Ectodermal cell (in vitro differentiated cells): ENCODE results near the gene C6orf58.
"Not testable (repeated sequence)": the region's sequence is repeated elsewhere in the genome, so short reads cannot be mapped to it uniquely, and the experiment has no call there.

Source experiments
- H3K27ac ChIP-seq: 2 replicates; pipeline ENCODE4 v1.7.0; 2013; ENCODE audit warnings: mild to moderate bottlenecking, low read depth, low read length; ENCODE audit not compliant: insufficient read depth, poor library complexity, severe bottlenecking
- H3K27me3 ChIP-seq: 2 replicates; pipeline ENCODE4 v1.7.0; 2013; ENCODE audit warnings: mild to moderate bottlenecking, low read length; ENCODE audit not compliant: insufficient read depth, control insufficient read depth, poor library complexity, severe bottlenecking
- H3K36me3 ChIP-seq: one replicate; pipeline ENCODE4 v1.7.0; 2013; ENCODE audit warnings: low read length; ENCODE audit not compliant: control insufficient read depth, insufficient read depth
- H3K4me1 ChIP-seq: one replicate; pipeline ENCODE4 v1.7.0; 2013; ENCODE audit warnings: low read length; ENCODE audit not compliant: control insufficient read depth, insufficient read depth
- H3K4me3 ChIP-seq: 2 replicates; pipeline ENCODE4 v1.7.0; 2013; ENCODE audit warnings: low read depth, low read length, control low read depth; ENCODE audit not compliant: insufficient read depth
- H3K9me3 ChIP-seq: 2 replicates; pipeline ENCODE4 v1.7.0; 2013; ENCODE audit warnings: mild to moderate bottlenecking, low read length, moderate library complexity; ENCODE audit not compliant: control insufficient read depth
- WGBS, 2 experiments: methylation state at CpG; one replicate each; pipeline ENCODE4 v1.1.7; 2013; ENCODE audit warnings: missing lambda C conversion rate in 2 of 2; 5-methylcytosine and 5-hydroxymethylcytosine counted together

C6orf58 gene

DNA sequence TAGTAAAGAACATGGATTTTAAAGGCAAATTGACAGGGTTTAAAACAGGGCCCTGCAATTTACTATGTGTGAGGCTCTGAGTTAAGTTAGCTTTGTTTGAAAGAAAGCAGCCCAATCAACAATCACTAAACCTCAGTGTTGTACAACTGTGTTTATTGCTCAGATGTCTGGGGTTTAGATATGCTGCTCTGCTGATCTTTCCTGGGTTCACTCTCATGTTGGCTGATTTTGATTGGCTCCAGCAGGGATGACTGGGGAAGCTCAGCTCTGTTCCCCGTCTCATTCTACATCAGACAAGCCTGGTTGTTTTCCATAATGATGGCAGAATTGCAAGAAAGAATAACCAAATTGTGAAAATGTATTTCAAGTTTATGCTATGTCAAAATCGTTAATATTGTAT, 10.9 kb downstream of the C6orf58 start:
- Histone ChIP-seq H3K27ac (no peak overlapping the region), H3K27me3 (no peaks in the 10 kb centered on the region), H3K36me3 (no peaks in the 10 kb centered on the region), H3K9me3 (no peaks in the 10 kb centered on the region), H3K4me1 (no peaks in the 10 kb centered on the region), H3K4me3 (no peak overlapping the region)
- WGBS, 2 experiments, result 87 to 90% methylated on average over 2 of the region's 2 CpGs

GRCh38 chr6:127589135-127589534, 12.2 kb downstream of the C6orf58 start:
- Histone ChIP-seq H3K4me3 (no peak overlapping the region), H3K36me3 (no peaks in the 10 kb centered on the region), H3K27me3 (no peaks in the 10 kb centered on the region), H3K9me3 (no peaks in the 10 kb centered on the region), H3K27ac (no peak overlapping the region), H3K4me1 (no peaks in the 10 kb centered on the region)

GRCh38 chr6:127590344-127590743, 13.4 kb downstream of the C6orf58 start:
- no peak overlapping the region for H3K4me3 ChIP-seq
- WGBS, 2 experiments, result 100% methylated on average over 1 of the region's 1 CpG
- H3K36me3 ChIP-seq, result no peaks in the 10 kb centered on the region
- H3K27me3 ChIP-seq, result no peaks in the 10 kb centered on the region
- H3K9me3 ChIP-seq, result no peaks in the 10 kb centered on the region
- H3K4me1 ChIP-seq, result no peaks in the 10 kb centered on the region
- H3K27ac ChIP-seq, result no peak overlapping the region

- H3K4me3 ChIP-seq, result no peak overlapping the region
- no peaks in the 10 kb centered on the region for H3K9me3 ChIP-seq
- no peaks in the 10 kb centered on the region for H3K36me3 ChIP-seq
- no peak overlapping the region for H3K27ac ChIP-seq
- H3K4me1 ChIP-seq, result no peaks in the 10 kb centered on the region
- WGBS, 2 experiments, result 85% methylated on average over 3 to 7 of the region's 7 CpGs
- no peaks in the 10 kb centered on the region for H3K27me3 ChIP-seq
Observed at GRCh38 chr6:127592964-127593363, 16.0 kb downstream of the C6orf58 start.

GRCh38 chr6:127593456-127593855, 16.5 kb downstream of the C6orf58 start:
- WGBS, 2 experiments, result 61 to 62% methylated on average over 16 of the region's 21 CpGs
- H3K9me3 ChIP-seq, H3K27ac ChIP-seq, H3K36me3 ChIP-seq, H3K27me3 ChIP-seq, H3K4me3 ChIP-seq, H3K4me1 ChIP-seq: not testable (repeated sequence)

DNA sequence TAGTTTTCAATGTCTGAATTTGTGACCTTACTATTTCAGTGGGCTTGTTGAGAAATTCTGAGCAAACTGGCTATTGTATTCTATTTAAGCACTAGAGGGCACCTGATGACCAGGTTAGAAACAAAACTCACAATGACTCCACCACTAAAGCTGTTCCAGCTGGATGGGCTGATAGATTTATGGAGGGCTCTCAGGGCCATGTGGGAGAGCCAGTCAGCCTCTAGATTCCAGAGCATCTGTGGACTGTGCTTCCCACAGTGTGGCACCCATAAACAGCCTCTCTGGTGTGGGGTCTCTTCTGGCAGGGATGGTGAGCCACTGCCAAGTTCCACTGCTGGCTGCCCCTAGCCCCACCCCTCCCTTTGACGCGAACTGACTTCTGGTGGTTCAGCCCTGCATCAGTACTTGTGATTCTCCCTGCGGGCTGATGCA, 29.2 kb downstream of the C6orf58 start:
- H3K4me3 ChIP-seq, result no peak overlapping the region
- no peaks in the 10 kb centered on the region for H3K36me3 ChIP-seq
- WGBS, 2 experiments, result 80 to 83% methylated on average over 3 of the region's 3 CpGs
- H3K9me3 ChIP-seq, result no peaks in the 10 kb centered on the region
- H3K27ac ChIP-seq, result no peak overlapping the region
- no peaks in the 10 kb centered on the region for H3K27me3 ChIP-seq
- no peaks in the 10 kb centered on the region for H3K4me1 ChIP-seq

DNA sequence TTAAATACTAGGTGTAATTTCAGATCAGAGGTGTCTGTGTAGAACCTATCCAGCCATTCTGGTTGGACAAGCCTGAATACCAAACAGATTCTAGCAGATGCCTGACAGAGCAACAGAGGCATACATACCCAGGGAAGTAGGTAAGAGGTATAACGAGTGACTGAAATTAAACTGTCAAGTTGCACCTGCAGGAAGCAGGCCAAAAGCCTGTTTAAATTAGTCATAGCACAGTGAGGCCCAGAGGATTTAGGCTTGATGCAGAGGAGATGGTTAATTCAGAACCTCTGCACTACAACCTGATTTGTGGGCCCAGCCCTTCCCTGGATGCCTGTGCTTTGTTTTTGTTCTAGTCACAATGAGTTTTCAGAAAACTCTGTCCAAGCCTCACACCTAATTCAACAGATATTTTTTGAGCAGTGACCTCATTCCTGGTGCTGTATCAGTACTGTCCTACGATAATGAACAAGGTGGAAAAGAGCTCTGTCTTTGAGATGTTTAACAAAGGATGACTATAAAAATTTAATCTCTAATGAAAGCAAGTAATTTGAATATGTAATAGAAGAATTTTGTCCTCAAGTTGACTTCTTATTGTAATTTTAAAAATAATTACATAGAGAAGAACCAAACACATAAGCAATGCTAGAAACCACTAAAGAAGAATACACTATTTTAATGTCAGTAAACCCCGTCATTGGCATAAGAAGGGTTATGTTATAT, 31.7 kb downstream of the C6orf58 start:
- WGBS, 2 experiments, result 85 to 93% methylated on average over 1 to 3 of the region's 3 CpGs
- no peak overlapping the region for H3K4me3 ChIP-seq
- H3K27me3 ChIP-seq, result no peaks in the 10 kb centered on the region
- H3K4me1 ChIP-seq, result no peaks in the 10 kb centered on the region
- no peaks in the 10 kb centered on the region for H3K9me3 ChIP-seq
- no peaks in the 10 kb centered on the region for H3K36me3 ChIP-seq
- H3K27ac ChIP-seq, result no peak overlapping the region

- Histone ChIP-seq H3K27ac (no peak overlapping the region), H3K4me3 (no peak overlapping the region), H3K27me3 (no peaks in the 10 kb centered on the region), H3K36me3 (no peaks in the 10 kb centered on the region), H3K4me1 (no peaks in the 10 kb centered on the region), H3K9me3 (no peaks in the 10 kb centered on the region)
- WGBS, 2 experiments, result 94 to 98% methylated on average over 5 of the region's 5 CpGs
Observed at GRCh38 chr6:127618729-127619128, 41.8 kb downstream of the C6orf58 start.

GRCh38 chr6:127630800-127631199, 53.8 kb downstream of the C6orf58 start:
- no peaks in the 10 kb centered on the region for H3K4me1 ChIP-seq
- 93 to 100% methylated on average over 1 of the region's 1 CpG for WGBS, 2 experiments

DNA sequence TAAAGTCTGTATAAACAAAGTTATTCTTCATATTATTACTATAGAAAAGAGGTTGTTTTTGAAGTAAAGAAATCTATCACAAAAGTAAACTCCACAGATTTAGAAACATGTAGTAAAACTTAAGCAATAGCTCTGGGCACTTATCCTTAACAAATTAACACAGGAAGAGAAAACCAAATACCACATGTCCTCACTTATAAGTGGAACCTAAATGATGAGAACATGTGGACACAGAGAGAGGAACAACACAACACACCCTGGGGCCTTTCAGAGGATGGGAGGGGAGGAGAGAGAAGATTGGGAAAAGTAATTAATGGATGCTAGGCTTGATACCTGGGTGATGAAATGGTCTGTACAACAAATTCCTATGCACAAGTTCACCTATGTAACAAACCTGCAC, 57.2 kb downstream of the C6orf58 start:
- H3K36me3 ChIP-seq, result no peaks in the 10 kb centered on the region
- no peaks in the 10 kb centered on the region for H3K9me3 ChIP-seq
- H3K27me3 ChIP-seq, result no peaks in the 10 kb centered on the region
- H3K27ac ChIP-seq, result no peak overlapping the region
- no peak overlapping the region for H3K4me3 ChIP-seq
- no peaks in the 10 kb centered on the region for H3K4me1 ChIP-seq

More at GRCh38 chr6:127630800-127631199, 53.8 kb downstream of the C6orf58 start:
- Histone ChIP-seq H3K36me3 (no peaks in the 10 kb centered on the region), H3K9me3 (no peaks in the 10 kb centered on the region), H3K27me3 (no peaks in the 10 kb centered on the region), H3K27ac (no peak overlapping the region), H3K4me3 (no peak overlapping the region)

- Histone ChIP-seq H3K9me3 (no peaks in the 10 kb centered on the region), H3K27me3 (no peaks in the 10 kb centered on the region), H3K4me3 (no peak overlapping the region), H3K4me1 (no peaks in the 10 kb centered on the region), H3K36me3 (no peaks in the 10 kb centered on the region), H3K27ac (no peak overlapping the region)
- WGBS, 2 experiments, result 88 to 92% methylated on average over 4 of the region's 4 CpGs
Observed at GRCh38 chr6:127635091-127635490, 58.1 kb downstream of the C6orf58 start.
